Measurements from ENCODE around the gene IQSEC3.
"Not testable (repeated sequence)": the region's sequence is repeated elsewhere in the genome, so short reads cannot be mapped to it uniquely, and the experiment has no call there.

IQSEC3 gene

DNA sequence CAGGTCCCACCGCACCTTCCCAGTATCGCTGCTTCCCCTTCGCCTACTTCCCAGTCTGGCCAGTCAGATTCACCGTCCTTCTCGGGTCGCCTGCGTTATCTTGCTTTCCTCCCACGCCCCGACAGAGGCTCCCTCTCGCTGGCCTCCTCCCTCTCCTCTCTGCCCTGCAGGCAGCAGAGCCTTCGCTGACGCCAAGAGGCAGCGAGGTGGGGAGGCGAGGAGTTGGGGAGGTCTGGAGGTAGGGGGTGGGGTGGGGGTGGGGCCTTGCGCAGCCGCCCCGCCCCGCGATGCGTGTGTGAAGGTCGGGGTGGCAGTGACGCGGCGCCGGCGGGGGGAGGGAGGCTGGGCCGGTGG, at the start of gene IQSEC3:
IQSEC3 (plus strand) TSS at position 340 of the 354 bp plus-strand sequence. CDS start 116 bp downstream, outside the sequence.
- not testable (repeated sequence) for DNase-seq

DNA sequence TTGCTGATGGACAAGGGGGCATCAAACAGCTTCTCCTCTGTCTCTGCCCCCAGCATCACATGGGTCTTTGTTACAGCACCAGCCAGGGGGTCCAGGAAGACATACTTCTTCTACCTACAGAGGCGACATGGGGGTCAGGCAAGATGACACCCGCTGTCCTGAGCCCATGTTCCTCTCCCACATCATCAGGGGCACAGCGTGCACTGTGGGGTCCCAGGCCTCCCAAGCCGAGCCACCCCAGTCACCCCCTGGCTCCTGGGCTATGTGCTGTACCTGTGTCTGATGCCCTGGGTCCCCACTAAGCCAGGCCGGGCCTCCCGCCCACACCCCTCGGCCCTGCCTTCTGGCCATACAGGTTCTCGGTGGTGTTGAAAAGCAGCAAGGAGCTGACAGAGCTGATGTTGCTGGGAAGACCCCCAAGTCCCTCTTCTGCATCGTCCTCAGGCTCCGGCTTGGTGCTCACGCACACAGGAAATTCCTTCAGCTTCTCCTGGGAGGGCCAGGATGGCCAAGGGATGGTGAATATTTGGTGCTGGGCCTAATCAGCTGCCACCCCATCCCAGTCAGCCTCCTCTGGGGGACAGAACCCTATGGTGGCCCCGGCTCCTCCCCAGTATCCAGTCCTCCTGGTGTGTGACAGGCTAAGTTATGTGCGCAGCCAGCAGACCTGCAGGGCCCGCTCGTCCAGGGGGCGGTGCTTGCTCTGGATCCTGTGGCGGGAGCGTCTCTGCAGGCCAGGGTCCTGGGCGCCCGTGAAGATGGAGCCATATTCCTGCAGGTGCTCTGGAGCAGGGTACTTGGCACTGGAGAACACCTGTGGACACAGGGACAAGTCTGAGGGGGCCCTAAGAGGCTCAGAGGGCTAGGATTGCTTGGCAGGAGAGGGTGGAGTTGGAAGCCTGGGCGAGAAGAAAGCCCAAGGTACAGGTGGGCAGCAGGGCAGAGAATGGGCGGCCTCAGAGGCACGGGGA, 48.9 kb upstream of the IQSEC3 start:
- not testable (repeated sequence) for DNase-seq

DNA sequence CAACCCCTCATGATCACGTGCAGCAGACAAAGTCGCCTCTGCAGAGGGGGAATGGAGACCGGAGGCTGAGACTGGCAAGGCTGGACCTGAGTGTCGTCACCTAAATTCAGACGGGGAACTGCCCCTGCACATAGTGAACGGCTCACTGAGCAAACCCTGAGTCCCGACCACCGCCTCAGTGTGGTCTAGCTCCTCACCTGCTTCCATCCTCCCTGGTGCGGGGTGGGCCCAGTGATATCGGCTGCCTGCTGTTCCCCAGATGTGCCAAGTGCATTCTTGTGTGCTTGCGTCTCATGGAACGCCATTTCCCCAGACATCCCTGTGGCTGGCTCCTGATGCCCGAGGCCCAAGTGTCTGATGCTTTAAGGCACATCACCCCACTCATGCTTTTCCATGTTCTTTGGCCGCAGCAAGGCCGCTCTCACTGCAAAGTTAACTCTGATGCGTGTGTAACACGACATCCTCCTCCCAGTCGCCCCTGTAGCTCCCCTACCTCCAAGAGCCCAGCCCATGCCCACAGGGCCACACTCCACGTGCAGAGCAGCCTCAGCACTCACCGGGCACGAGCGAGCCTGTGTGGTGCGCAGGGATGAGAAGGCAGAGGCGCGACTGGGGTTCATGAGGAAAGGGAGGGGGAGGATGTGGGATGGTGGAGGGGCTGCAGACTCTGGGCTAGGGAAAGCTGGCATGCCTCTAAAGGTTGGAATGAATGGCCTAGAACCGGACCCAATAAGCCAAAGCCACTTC, 47.6 kb upstream of the IQSEC3 start:
- DNase-seq, result not testable (repeated sequence)

DNA sequence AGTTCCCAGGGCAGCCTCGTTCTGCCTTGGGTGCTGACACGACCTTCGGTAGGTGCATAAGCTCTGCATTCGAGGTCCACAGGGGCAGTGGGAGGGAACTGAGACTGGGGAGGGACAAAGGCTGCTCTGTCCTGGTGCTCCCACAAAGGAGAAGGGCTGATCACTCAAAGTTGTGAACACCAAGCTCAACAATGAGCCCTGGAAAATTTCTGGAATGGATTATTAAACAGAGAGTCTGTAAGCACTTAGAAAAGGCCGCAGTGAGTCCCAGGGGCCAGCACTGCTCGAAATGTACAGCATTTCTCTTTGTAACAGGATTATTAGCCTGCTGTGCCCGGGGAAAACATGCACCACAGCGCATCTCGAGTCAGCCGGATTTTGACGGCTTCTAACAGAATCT, 46.7 kb upstream of the IQSEC3 start:
- not testable (repeated sequence) for DNase-seq

DNA sequence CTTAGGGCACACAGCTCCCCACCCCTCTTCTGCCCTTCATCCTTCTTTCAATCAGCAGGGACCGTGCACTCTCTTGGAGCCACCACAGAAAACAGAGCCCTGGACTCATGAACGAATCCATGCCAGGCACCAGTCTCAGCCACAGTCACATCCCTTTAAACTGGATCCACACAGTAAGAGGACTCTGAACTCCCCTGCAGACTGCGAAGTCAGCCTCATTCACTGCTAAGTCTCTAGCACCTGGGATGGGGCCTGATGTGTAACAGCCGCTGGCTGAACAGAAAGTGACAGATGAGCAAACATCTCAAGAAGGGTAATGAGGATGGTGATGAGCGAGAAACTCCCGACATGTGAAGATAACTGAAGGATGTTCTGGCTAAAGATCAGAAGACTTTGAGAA, 45.8 kb upstream of the IQSEC3 start:
- no peak for DNase-seq

DNA sequence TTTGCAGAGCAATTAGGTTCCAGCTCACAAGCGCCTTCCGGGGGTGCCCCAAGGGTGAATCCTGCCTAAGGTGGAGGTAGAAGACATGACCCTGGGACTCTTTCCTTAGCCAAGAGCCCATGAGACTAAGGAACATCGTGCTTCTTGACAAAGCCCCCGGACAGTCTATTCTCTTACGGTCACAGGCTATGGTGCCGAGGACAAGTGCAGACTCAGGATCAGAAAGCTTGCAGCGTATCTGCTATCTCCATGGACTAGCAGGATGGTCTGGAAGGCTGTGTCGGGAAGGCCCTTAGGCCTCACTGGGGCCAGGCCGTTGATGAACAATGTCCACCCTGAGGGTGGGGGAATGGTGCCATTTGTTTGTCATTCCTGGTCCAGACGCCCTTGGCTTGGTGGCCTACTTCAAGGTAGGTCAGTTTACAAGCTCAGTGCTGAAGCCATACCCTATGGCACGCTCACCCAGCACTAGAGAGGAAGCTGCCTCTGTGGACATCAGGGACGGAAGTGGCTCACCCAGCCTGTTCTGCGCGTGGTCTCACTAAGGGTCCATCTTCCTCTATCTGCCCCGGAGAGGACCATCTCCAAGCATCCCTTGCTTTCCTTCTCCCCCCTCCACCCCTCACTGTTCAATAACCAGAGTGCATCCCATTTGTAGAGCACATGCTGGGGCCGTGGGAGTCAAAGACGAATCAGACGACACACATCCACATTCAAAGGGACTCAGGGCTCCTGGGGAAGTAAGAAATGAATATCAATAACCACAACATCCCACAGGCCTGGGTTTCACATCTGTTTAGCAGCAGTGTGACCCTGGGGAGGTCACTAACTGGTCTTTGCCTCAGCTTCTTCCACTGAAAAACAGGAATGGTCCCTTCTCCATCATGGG, 45.0 kb upstream of the IQSEC3 start:
- no peak for DNase-seq

DNA sequence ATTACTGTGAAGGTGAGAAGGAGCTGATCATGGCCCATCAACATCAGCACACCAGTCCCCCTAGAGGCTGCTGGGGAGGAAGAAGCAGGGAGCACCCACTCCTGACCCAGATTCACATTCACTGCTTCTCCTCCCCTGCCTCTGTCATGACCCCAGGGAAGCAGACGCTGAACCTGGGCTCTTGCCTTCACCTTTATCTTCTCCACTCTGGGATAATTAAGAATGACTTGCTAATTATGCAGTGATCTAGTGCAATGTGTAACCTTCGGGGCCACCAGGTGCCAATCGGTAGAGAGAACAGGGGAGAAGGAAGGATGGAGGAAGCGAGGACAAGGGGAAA, 44.4 kb upstream of the IQSEC3 start:
- DNase-seq, result no peak

DNA sequence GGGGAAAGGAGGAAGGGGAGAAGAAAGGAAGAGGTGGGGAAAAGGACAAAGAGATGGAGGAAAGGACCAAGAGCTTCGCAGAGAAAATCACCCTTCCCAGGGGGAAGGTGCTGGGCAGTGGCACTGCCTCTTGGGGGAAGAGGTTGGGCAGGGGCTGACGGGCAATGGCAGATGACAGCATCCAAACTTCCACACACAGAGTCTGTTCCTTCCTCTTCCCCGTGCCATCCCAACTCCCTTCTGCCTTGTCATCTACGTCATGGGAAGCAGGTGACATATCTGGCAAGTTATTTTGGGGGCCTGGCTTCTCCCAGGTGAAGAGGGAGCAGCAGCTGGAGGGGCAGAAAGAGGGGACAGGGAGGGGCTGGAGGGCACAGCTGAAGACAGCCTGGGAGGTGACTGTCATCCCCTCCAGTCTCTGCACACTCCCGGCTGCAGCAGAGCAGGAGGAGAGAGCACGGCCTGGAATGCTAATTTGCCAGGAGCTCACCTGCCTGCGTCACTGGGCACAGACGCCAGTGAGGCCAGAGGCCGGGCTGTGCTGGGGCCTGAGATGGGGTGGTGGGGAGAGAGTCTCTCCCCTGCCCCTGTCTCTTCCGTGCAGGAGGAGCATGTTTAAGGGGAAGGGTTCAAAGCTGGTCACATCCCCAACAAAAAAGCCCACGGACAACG, 43.9 kb upstream of the IQSEC3 start:
- no peak for DNase-seq

DNA sequence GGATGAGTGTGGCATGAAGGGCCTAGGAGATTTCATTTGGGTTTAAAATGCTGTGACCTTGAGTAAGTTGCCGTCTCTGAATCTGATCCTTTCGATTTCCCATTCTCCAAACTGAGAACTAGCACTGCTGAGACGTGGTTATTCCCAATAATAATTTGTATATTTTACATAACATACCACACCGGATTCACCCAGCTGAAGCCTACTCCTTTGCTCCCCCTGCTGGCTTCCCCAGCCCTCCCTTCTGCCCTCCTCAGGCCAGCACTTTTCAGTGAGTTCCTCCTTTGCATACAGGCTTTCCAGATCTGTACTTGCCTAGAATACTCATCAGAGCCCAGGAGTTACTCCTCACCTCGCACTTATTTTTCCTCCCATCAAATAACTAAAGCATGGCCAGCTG, 38.7 kb upstream of the IQSEC3 start:
- not testable (repeated sequence) for DNase-seq

DNA sequence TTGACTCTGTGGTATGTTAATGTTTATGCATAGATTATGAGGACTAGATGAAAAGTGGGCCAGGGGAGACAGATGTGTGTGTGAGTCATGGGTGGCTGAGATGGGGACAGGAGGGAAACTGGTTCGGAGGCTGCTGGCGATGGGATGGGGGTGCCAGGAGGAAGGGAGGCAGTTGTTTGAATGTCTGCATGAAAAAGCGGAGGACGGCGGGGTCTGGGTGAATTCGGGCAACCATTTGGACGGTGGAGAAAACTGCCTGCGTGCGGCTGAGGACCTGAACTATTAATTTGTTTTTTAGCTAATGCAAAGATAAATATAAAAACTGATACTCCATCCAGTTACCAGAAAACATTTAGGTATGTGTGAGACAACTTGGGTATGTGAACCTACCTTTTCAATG, 27.8 kb upstream of the IQSEC3 start:
- DNase-seq, result not testable (repeated sequence)

DNA sequence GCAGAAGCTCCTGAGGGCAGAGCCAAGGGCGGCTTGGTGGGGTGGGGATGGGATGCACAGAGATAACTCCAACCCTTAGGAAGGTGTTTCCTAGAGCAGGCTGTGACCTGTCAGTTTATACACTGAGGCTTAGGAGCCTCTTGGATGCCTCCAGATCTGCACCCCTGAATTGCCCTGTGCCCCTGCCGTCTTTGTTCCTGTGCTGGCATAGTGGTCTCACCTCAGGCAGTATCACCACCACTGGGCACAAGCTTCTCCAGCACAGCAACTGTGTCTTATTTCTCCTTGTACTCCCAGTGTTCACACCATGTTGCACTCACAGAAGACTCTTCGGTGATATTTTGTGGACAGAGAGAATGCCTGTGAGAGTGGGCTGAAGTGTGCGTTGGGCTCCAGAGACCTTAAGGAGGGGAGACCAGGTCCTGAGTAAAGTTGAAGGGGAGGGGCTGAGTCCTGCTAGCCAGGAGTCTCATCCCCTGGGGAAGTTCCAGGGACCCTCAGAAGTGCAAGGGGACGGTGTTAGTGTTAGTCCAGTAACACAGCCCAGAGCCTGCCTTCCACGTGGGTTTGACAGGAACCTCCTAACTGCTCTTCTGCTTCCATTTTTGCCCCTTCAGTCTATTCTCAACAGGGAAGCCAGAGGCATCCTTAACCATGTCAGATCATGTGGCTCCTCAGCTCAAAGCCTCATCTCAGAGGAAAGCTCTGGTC, 26.9 kb upstream of the IQSEC3 start:
- not testable (repeated sequence) for DNase-seq

DNA sequence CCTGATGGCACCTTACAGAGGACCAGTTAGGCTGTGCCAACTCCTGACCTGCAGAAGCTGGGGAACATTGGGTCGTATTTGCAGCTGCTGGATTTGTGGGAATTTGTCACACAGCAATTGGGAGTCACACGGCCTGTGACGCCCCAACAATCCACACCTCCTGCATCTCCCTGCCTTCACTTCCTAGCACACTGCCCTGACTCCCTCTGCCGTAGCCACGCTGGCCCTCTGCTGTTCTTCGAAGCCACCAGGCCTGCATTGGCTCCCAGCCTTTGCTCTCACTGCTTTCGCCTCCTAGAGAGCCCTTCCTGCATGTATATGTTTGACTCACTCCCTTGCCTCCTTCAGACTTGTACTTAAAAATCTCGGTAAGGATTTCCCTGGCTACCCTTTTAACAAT, 22.2 kb upstream of the IQSEC3 start:
- DNase-seq, result not testable (repeated sequence)

DNA sequence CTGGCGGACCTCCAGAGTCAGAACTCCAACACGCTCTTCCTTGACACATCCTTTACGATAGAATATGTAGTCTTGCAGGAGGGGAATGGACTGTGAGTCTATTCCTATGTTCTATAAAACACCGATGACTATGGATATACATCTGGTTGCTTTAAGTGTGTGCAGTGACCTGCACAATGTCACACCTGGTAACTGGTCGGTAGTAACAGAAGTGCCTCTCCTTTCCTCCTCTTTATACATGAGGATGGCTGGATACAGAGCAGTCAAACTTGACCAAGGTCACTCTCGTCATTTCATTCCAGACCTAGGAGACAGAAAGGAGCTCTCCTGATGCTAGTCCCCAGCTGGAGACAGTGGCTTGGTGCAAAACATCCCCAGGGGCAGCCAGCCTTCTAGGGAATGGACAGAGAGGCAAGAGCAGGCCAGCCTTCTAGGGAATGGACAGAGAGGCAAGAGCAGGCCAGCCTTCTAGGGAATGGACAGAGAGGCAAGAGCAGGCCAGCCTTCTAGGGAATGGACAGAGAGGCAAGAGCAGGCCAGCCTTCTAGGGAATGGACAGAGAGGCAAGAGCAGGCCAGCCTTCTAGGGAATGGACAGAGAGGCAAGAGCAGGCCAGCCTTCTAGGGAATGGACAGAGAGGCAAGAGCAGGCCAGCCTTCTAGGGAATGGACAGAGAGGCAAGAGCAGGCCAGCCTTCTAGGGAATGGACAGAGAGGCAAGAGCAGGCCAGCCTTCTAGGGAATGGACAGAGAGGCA, 21.2 kb upstream of the IQSEC3 start:
- not testable (repeated sequence) for DNase-seq

DNA sequence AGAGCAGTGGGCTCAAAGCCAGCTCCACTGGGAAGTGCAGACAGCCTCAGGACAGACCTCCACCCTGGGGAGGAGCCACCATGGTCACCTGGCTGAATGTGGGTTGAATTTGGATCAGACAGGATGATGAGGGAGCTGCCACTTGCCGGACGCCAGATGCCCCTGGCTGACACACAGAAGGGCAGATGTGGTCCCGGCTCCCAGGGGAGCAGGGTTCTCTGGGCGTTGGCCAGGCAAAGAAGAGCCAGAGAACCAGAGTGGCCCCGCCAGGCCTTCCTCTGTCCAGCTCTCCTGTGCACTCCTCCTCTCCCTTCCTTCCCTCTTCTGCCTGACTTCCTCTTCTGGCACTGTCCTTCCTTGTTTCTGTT, 20.6 kb upstream of the IQSEC3 start:
- DNase-seq, result not testable (repeated sequence)

DNA sequence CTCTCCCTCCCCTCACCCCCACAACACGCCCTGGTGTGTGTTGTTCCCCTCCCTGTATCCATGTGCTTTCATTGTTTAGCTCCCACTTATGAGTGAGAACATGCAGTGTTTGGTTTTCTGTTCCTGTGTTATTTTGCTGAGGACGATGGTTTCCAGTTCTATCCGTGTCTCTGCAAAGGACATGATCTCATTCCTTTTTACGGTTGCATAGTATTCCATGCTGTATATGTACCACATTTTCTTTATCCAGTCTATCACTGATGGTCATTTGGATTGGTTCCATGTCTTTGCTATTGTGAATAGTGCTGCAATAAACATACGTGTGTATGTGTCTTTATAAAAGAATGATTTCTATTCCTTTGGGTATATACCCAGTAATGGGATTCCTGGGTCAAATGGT, 20.0 kb upstream of the IQSEC3 start:
- not testable (repeated sequence) for DNase-seq

DNA sequence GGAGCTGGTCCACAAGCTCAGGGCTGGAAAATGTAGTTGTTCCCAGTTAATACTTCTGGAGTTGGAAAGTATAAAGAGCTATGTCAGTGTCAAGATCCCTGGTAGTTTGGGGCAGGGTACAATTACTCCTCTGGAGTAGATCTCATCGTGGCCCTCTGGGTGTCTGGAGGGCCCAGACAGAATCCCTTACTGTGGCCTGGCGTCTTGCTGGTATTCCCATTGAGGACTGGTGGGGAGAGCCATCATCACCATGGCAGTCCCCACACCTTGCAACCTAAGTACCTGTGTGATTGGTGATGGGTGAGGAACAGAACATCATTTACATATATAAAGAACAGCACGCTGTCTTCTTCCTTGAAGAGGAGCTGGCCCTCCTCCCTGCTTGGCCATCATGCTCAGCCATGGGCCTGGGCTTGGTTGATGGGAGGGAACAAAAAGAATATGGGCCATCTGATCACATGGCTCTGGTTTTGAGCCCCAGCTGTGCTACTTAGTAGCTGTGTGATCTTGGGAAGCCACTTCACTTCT, 18.8 kb upstream of the IQSEC3 start:
- not testable (repeated sequence) for DNase-seq

DNA sequence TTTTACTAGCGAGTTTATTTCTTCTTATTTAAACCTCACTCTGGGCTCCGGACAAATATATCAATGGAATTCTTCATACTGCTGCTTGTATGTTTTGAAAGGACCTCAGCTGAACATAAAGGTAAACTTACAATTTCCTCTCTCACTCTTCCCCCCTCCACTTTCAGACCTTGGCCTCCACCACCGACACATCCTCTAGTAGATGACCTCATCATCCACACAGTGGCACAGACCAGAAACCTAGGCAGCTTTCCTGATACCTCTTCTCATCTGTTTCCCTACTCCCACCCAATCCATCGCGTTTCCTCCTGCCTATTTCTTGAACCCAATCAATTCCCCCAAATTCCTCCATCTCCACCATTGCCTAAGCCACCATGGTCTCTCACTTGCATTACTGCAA, 17.4 kb upstream of the IQSEC3 start:
- not testable (repeated sequence) for DNase-seq

DNA sequence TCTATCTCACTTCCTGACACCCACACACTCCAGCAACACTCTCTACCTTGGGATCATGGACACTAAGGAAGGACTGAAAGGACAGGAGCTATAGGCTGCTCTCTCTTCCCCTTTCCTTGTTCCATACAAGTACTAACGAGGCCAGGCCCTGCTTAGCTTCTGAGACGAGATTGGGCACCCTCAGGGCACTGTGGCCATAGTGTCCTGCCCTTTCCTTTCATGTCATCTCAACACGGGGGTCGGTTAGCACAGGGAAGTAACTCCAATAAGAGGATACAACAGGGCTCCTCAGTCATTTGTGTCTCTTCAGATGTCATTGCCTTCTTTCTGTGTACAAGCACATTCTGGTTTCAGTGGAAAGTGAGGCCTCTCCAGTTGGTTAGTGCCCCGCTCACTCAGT, 15.5 kb upstream of the IQSEC3 start:
- DNase-seq, result not testable (repeated sequence)

DNA sequence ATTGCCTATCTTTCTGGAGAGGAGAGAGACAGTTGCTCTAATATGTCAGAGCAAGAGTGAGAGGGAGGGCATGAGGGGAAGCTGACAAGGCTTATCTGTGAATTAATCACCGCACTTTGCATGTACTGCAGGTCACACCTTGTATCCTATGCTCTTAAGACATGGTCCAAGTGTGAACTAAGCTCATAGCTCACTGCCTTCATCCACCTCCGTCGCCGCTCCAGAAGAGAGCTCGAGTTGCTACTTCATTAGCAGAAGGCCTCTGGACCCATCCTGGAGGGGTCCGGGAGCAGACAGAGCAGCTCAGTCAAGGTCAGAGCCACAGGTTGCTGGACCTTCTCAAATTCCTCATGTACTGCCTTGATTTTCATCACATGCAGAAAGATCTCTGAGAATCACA, 14.6 kb upstream of the IQSEC3 start:
- DNase-seq, result not testable (repeated sequence)

DNA sequence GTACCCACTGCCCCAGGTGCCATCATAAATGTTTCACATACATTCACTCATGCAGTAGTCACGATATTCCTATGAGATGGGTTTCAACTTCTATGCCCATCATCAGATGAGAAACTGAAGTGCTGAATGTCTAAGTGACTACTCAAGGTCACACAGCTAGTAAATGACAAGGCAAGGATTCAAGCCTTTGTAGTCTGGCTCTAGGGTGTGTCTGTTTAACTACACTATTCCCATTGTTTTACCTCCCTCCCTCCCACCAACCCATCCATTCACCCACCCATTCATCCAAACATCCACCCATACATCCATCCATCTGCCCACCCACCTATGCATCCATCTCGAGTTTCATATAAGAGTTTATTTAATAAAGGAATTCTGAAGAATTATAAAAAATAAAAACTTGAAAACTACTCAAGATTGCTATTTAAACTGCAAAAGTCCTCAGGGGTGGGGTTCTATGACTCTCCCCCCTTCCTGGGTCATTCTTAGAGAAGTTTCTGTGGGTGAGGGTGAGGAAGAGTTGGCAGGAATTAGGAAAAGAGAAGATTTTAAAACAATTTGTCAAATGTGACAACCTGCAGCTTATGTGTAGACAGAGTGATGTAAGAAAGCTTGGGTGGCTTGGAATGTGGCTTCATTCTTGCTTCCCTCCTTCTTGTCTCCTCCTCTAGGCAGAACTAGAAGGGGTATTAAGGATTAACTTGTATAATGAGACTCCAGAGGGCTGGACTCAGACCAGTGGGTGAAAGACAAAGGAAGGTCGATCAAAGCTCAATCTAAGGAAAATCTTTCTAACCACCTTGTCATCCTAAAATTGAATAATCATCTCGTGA, 13.4 kb upstream of the IQSEC3 start:
- DNase-seq, result not testable (repeated sequence)
